Activated CD8-positive, alpha-beta T cell treated with anti-CD3 and anti-CD28 coated beads, Interleukin-2, amount 10 ng/mL, durations not matched to agents 7 days and 5 days (primary cell): Measurements from ENCODE around the gene RUNX3. TPM values are rescaled to one million over a fixed set of nuclear protein-coding genes. Genes with fewer than 3 reads are reported as not detected.
A peak's percentile ranks its signal among the peaks of the same experiment; 100 is the strongest.
"Not testable (repeated sequence)": the region's sequence is repeated elsewhere in the genome, so short reads cannot be mapped to it uniquely, and the experiment has no call there.

Experiments used
- ATAC-seq: fragments of 150-1000 bp; cut with Tn5 transposase; one replicate; pipeline ENCODE4 v1.10.0; 2021; ENCODE audit warnings: moderate library complexity
- CTCF ChIA-PET: fragments of 350-600 bp; sonication (Branson Sonifier 250); formaldehyde crosslinking; loops from one replicate; lab custom pipeline; 2021; ENCODE audit warnings: antibody characterized with exemption; lab: Charles Lee
- POLR2A ChIA-PET: fragments of 350-600 bp; sonication (Branson Sonifier 250); formaldehyde crosslinking; loops from one replicate; lab custom pipeline; 2021; ENCODE audit warnings: antibody characterized with exemption; lab: Charles Lee
- DNase-seq: peaks from one replicate; pipeline ENCODE4 v3.0.0-alpha.2; 2020
- H3K27ac Mint-ChIP-seq: one replicate; pipeline ENCODE4 v1.8.0; 2021; ENCODE audit warnings: mild to moderate bottlenecking, mixed read lengths
- H3K27me3 Mint-ChIP-seq: one replicate; pipeline ENCODE4 v1.8.0; 2021; ENCODE audit warnings: low read depth, mixed read lengths
- H3K36me3 Mint-ChIP-seq: one replicate; pipeline ENCODE4 v1.8.0; 2021; ENCODE audit warnings: low read depth, mixed read lengths
- H3K4me1 Mint-ChIP-seq: one replicate; pipeline ENCODE4 v1.8.0; 2021; ENCODE audit warnings: low read depth, mixed read lengths
- H3K4me3 Mint-ChIP-seq: one replicate; pipeline ENCODE4 v1.8.0; 2021; ENCODE audit warnings: mild to moderate bottlenecking, mixed read lengths
- H3K9me3 Mint-ChIP-seq: one replicate; pipeline ENCODE4 v1.8.0; 2022; ENCODE audit warnings: mixed read lengths; ENCODE audit not compliant: insufficient read depth
- total RNA-seq, 2 experiments: library from RNA; stranded (reverse); gene quantifications; one replicate each; pipeline ENCODE4 v1.2.3, GENCODE V29; 2021

RUNX3 gene
- total RNA-seq, 2 experiments from 2014 or later, result 144 to 147 TPM

DNA sequence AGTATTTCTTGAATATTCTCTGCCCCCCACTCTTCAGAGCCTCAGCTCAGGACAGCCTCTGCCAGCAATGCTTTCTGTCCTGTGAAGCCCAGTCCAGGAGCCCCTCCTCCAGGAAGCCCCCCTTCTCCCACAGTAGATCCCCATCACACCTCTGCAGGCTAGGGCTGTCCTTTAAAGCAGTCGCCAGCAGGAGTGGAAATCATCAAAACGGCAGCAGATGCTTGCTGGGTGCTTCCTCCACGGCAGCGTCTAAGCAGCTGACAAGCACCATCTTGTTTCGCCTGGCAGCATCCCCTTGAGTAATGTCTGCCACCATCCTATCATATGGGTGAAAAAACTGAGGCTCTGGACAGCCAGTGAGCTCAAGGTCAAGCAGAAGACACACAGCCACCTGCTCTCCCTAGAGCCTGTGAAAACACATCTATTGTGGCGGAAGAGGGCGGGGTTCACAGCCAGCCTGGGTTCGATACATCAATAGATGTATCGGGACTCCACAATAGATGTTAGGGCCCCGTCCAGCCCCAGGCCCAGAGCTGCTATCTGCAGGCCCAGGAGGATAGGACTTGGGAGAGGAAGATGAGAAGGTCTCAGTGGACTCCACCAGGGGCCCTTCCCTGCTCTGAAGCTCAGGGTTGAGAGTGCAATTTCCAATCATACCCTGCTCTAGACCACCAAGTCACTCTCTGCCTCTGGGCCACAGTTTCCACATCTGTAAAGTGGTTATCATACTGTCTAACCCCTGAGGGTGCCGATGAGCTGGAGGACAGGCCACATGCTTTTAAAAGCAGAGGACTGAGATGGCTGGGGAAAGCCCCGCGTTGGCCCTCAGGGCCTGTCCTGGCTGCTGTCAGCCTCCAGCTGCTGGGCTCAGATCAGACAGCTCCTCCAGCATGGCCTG, 17.5 kb downstream of the RUNX3 start:
- Mint-ChIP-seq H3K27ac (peak overlapping the region; percentile 95), H3K4me3 (no peak overlapping the region), H3K9me3 (no peaks in the 10 kb centered on the region), H3K4me1 (peaks cover 82% of the 10 kb centered on the region), H3K27me3 (no peaks in the 10 kb centered on the region), H3K36me3 (peaks cover 86% of the 10 kb centered on the region)
- no peak for DNase-seq
- POLR2A ChIA-PET, result interaction anchor here (0.7 to 6.4 kb wide), 2 partner anchors 14 to 125 kb away, joined by 3 to 63 read pairs; partner anchors contain the start of gene RUNX3
- ATAC-seq, result peak; percentile 3
- CTCF ChIA-PET, result interaction anchor here (0.7 to 3.7 kb wide), 11 partner anchors 11 to 194 kb away, joined by 3 to 21 read pairs (median 3); no protein-coding TSS in a partner anchor

DNA sequence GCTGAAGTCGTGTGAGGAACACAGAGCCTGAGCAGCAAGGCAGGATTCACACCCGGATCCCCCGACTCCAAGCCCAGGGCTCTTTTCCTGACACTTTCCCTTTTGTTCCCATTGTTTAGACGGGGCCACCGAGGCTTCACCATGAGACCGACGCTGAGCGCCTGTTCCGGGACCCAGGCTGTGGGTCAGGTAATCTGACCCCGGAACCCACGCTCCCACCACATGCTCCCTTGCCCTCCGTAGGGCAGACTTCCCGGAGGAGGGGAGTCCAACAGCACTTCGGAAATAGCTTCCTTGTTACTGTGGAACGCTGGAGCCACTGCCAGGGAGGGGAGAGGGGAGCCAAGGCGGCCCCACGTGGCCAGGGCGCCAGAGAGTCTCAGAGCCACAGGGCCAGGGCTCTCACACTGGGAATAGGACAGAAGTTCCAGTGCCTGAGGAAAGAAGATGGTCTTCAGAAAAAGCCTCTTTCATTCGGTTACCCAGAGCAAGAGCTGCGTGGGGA, 18.4 kb downstream of the RUNX3 start:
- peaks cover 75% of the 10 kb centered on the region for H3K4me1 Mint-ChIP-seq
- H3K9me3 Mint-ChIP-seq, result no peaks in the 10 kb centered on the region
- CTCF ChIA-PET, result interaction anchor here (1.1 to 3.7 kb wide), 7 partner anchors 14 to 190 kb away, joined by 3 to 21 read pairs (median 5); partner anchors contain the start of gene RUNX3
- ATAC-seq, result no peak
- H3K27ac Mint-ChIP-seq, result peak overlapping the region; percentile 95
- POLR2A ChIA-PET, result interaction anchor here (0.9 to 6.4 kb wide), 4 partner anchors 15 to 321 kb away, joined by 4 to 63 read pairs (median 6); partner anchors contain the start of genes RUNX3 and SYF2
- peak overlapping the region; percentile 28 for H3K4me3 Mint-ChIP-seq
- DNase-seq, result no peak
- peaks cover 86% of the 10 kb centered on the region for H3K36me3 Mint-ChIP-seq
- no peaks in the 10 kb centered on the region for H3K27me3 Mint-ChIP-seq

DNA sequence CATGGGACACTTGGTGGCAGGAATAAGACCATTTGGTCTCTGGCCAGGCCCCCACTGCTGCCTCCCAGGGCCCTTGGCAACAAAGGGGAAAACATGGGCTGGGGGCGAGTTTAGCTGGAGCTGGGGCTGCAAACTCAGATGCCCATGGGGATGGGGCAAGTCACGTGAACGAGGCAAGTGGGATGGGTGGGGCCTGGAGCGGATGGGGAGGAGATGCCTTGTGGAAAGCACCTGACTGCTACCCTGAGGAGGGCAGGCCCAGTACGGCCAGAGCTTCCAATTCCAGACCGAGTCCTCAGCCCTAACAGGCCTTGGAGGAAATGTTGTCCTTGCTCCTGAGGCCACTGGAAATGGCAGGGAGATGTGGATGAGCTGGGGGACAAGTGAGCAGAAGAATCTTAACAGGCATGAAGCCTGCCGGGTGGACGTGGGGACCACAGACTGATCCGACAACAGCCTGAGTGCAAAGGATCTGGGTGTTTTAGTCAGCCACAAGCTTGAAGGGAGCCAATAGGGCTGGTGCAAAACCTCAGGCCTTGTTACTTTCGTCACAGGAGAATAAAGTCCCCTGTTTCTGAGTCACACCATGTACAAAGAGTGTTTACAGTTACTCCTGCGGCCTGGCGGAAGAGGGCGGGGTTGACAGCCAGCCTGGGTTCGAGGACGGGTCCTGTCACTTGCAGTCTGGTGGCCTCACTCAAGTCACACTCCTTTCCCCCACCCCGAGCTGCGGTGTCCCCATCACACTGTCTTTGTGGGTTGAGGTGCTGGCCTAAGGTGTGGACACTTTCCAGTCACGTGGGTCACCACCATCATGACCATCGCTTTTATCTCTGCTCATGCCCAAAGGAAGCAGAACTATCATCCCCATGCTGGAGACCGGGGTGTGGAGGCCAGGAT, 19.1 kb downstream of the RUNX3 start:
- Mint-ChIP-seq H3K4me1 (peaks cover 68% of the 10 kb centered on the region), H3K9me3 (no peaks in the 10 kb centered on the region), H3K4me3 (peak overlapping the region; percentile 40), H3K36me3 (peaks cover 87% of the 10 kb centered on the region), H3K27me3 (no peaks in the 10 kb centered on the region), H3K27ac (peak overlapping the region; percentile 95)
- ATAC-seq (peak; percentile 88), DNase-seq (peak; percentile 88)
- CTCF ChIA-PET, result interaction anchor here (0.9 to 3.7 kb wide), 8 partner anchors 13 to 191 kb away, joined by 3 to 21 read pairs (median 4); partner anchors contain the start of gene RUNX3
- POLR2A ChIA-PET, result interaction anchor here (0.8 to 6.4 kb wide), 7 partner anchors 16 to 321 kb away, joined by 3 to 63 read pairs (median 4); partner anchors contain the start of genes RUNX3 and SYF2

DNA sequence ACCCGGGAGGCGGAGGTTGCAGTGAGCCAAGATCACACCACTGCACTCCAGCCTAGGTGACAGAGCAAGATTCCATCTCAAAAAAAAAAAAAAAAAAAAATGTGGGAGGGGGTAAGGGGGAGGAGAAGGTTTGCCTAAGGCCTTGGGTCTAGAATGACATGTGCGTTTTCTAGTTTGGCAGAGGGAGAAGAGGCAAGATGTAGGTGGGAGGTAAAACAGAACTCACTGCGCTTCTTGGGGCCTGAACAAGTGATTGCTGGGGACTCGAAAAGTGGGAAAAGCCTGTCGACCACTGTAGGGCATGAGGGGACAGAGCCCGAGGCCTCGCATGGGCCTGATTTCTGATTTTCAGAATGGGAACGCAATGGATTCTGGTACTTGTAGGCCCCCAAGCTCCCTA, 19.9 kb downstream of the RUNX3 start:
- H3K36me3 Mint-ChIP-seq, result peaks cover 85% of the 10 kb centered on the region
- H3K9me3 Mint-ChIP-seq, result no peaks in the 10 kb centered on the region
- no peak overlapping the region for H3K4me3 Mint-ChIP-seq
- H3K4me1 Mint-ChIP-seq, result peaks cover 60% of the 10 kb centered on the region
- CTCF ChIA-PET, result interaction anchor here (1.2 to 3.7 kb wide), 3 partner anchors 12 to 127 kb away, joined by 4 to 21 read pairs (median 9); partner anchors contain the start of gene RUNX3
- H3K27ac Mint-ChIP-seq, result peak overlapping the region; percentile 95
- POLR2A ChIA-PET, result interaction anchor here (0.8 to 6.4 kb wide), 5 partner anchors 17 to 322 kb away, joined by 3 to 63 read pairs (median 4); partner anchors contain the start of genes RUNX3 and SYF2
- no peaks in the 10 kb centered on the region for H3K27me3 Mint-ChIP-seq
- no peak for DNase-seq
- ATAC-seq, result no peak

DNA sequence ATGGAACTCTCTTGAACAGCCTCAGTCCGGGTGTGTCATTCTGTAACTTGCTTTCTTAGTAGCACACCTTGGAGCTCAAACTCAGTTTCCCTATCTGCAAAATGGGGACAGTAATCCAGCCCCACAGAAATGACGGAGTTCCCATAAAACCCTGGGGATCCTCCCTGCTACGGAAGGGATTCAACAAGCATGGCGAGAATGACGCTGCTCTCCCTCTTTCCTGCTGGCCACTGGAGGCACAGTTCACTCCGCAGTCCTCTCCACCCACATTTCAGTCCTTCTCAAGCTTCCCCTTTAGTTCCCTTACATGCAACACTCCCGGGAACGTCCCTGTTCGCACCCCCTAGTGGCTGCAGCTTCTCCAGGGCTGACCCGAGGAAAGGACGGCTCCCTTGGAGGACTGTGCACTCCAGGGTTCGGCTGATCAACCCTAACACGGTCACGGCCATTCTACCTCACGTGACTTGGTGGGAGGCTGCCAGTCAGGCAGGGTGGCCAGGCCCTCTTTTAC, 20.6 kb downstream of the RUNX3 start:
- peaks cover 83% of the 10 kb centered on the region for H3K36me3 Mint-ChIP-seq
- no peaks in the 10 kb centered on the region for H3K27me3 Mint-ChIP-seq
- DNase-seq (no peak), ATAC-seq (no peak)
- H3K9me3 Mint-ChIP-seq, result no peaks in the 10 kb centered on the region
- peaks cover 52% of the 10 kb centered on the region for H3K4me1 Mint-ChIP-seq
- H3K27ac Mint-ChIP-seq, result peak overlapping the region; percentile 95
- H3K4me3 Mint-ChIP-seq, result peak overlapping the region; percentile 12
- ChIA-PET POLR2A (interaction anchor here (0.7 to 6.4 kb wide), 3 partner anchors 8 to 186 kb away, joined by 3 to 63 read pairs (median 4); partner anchors contain the start of gene RUNX3), CTCF (interaction anchor here (0.7 kb wide), 1 partner anchor 11 kb away, joined by 4 read pairs; no protein-coding TSS in a partner anchor)

DNA sequence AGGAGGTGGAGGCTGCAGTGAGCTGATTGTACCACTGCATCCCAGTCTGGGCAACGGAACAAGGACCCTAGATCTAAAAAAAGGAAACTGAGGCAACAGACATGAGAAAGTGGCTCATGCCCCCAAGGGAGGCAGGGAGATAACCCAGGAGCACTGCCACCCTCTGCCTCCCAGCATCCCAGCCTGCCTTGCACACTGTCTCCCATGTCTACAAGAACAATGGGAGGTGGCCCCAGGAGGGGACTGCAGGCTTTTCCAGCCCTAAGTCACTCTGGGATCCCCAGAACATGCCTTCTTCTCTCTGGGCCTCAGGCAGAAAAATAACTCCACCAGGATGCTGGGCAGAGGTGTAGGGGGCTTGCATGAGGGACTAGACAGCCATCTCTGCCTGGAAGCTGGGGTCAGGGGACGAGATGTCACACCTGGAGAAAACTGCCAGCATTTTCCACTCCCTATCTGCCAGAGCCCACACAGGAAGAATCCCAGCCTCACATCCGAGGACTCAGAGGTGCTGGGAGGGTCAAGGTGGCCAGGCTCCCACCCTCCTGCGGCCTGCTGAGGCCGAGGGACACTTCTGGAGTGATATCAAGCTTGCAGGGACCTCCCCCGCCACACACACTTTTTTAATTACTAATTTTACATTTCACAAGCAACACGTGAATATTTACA, 21.4 kb downstream of the RUNX3 start:
- Mint-ChIP-seq H3K4me3 (no peak overlapping the region), H3K36me3 (peaks cover 84% of the 10 kb centered on the region), H3K9me3 (no peaks in the 10 kb centered on the region), H3K27me3 (no peaks in the 10 kb centered on the region), H3K4me1 (peaks cover 45% of the 10 kb centered on the region), H3K27ac (peak overlapping the region; percentile 25)
- CTCF ChIA-PET, result interaction anchor here (0.7 kb wide), 1 partner anchor 10 kb away, joined by 4 read pairs; no protein-coding TSS in a partner anchor
- no peak for ATAC-seq
- DNase-seq, result no peak
- POLR2A ChIA-PET, result interaction anchor here (0.7 to 6.4 kb wide), 2 partner anchors 8 to 18 kb away, joined by 3 to 63 read pairs; partner anchors contain the start of gene RUNX3

DNA sequence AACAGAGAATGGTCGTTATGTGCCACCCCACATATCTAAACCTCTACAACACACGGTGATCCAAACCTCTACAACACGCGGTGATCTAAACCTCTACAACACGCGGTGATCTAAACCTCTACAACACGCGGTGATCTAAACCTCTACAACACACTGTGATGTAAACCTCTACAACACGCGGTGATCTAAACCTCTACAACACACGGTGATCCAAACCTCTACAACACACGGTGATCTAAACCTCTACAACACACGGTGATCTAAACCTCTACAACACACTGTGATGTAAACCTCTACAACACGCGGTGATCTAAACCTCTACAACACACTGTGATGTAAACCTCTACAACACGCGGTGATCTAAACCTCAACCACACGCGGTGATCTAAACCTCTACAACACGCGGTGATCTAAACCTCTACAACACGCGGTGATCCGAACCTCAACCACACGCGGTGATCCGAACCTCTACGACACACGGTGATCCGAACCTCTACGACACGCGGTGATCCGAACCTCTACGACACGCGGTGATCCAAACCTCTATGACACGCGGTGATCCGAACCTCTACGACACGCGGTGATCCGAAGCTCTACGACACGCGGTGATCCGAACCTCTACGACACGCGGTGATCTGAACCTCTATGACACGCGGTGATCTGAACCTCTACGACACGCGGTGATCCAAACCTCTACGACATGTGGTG, 22.3 kb downstream of the RUNX3 start:
- ATAC-seq, H3K27me3 Mint-ChIP-seq, DNase-seq, CTCF ChIA-PET, POLR2A ChIA-PET, H3K9me3 Mint-ChIP-seq, H3K4me3 Mint-ChIP-seq: not testable (repeated sequence)
- Mint-ChIP-seq H3K36me3 (peaks cover 84% of the 10 kb centered on the region), H3K4me1 (peaks cover 37% of the 10 kb centered on the region), H3K27ac (peak overlapping the region; percentile 30)

DNA sequence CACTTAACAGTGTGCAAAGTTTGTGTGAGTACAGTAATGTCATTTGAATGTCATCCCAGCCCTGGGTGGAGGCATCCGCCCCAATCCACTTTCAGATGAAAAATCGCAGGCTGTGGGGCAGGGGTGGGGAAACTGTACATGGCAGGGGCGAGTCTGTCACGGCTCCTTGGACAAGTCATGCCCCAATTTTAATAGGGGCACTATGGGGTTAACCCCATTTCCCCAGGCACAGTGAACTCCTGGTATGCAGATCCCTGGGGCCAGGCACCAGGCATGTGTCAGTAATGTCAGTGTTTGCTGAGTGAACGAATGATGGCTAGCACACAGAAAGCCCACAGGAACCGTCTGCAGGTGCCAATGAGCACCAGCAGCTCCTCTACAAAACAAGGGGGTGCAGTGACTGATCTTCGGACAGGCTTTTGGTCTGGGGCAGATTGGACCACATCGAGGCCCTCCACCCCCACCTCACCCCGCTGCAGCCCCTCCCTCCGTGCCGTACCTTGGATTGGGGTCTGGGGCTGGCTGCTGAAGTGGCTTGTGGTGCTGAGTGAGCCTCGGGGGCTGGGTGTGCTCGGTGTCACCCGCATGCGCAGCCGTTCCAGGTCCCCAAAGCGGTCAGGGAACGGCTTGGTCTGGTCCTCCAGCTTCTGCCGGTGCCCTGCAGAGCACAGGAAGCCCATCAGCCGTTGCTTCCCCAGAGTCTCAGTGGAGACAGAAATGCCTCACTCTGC, 23.2 kb downstream of the RUNX3 start:
- no peak for ATAC-seq
- POLR2A ChIA-PET, result no interaction called here
- peaks cover 84% of the 10 kb centered on the region for H3K36me3 Mint-ChIP-seq

DNA sequence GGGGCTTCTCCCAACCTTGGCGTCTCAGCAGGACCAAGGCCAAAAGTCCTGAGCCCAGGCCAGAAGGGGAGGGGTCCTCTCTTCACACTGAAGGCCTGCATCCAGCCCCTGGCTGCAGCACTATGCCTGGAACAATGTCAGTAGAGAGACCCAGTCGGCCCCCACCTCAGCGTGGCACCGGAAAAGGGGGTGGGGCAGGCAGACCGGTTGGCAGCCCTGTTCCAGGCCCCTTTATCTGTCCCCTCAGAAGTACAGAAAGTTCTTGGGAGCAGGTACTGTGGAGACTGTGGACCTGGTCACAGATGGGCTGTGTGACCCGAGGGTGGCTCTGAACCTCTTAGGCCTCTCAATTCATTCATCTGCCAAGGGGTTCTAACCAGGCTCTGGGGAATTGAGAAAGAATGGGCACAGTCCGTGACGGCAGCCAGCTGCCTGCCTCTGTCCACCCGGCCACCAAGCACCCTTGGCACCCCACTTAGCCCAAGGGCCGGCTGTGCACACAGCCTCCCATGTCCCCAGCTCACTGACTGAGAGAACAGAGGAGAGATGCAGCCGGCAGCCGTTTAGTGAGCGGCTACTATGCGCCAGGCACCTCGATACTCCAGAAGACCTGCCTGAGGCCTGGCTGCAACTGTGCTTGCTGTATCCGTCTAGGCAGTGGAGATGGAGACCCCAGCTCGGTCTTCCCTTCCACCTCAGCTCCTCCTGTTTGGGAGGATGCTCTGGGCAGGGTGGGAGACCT, 23.9 kb downstream of the RUNX3 start:
- peaks cover 22% of the 10 kb centered on the region for H3K4me1 Mint-ChIP-seq
- DNase-seq, result peak; percentile 21
- H3K9me3 Mint-ChIP-seq, result no peaks in the 10 kb centered on the region
- H3K4me3 Mint-ChIP-seq, result no peak overlapping the region
- POLR2A ChIA-PET, result no interaction called here
- no peaks in the 10 kb centered on the region for H3K27me3 Mint-ChIP-seq
- no peak for ATAC-seq
- CTCF ChIA-PET, result no interaction called here
- H3K27ac Mint-ChIP-seq, result no peak overlapping the region
- peaks cover 84% of the 10 kb centered on the region for H3K36me3 Mint-ChIP-seq

More for the DNA sequence above, 23.2 kb downstream of the RUNX3 start:
- H3K4me1 Mint-ChIP-seq, result peaks cover 29% of the 10 kb centered on the region
- no peaks in the 10 kb centered on the region for H3K27me3 Mint-ChIP-seq
- DNase-seq, result peak; percentile 17
- H3K9me3 Mint-ChIP-seq, result no peaks in the 10 kb centered on the region
- no peak overlapping the region for H3K4me3 Mint-ChIP-seq
- CTCF ChIA-PET, result no interaction called here
- H3K27ac Mint-ChIP-seq, result no peak overlapping the region
